RCC 7860 (cell line): Measurements from ENCODE around the gene PCDHB10.
"Not testable (repeated sequence)": the region's sequence is repeated elsewhere in the genome, so short reads cannot be mapped to it uniquely, and the experiment has no call there.

ENCODE experiments used
- DNase-seq: peaks from one replicate; pipeline ENCODE4 v3.0.0-alpha.2; 2015; ENCODE audit warnings: low spot score
- FAIRE-seq: peaks from 2 replicates; lab custom pipeline; 2012; peaks lifted over from hg19 to GRCh38; lab: Jason Lieb, UNC

The PCDHB10 gene

DNA sequence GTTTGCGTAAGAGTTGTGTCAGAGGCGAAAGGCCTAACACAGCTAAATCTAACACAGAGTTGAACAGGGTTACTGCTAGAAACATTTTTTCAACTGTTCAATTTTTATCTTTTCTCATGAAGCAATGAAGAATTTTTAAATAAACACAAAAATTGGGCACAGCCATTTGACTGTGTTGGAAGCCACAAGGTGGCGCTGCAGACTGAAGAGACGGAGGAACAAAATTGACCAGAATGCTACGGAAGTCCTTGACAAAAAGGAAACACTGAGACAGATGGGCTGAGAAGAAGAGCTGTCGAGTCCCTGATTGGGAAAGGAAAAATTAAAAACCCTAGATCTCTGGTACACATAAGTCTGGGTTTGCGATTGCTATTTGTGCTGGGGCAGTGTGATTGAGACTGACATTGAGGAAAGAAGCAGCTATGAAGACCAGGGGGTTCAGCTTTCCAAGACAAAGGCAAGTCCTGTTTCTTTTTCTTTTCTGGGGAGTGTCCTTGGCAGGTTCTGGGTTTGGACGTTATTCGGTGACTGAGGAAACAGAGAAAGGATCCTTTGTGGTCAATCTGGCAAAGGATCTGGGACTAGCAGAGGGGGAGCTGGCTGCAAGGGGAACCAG lies 5.1 kb upstream of the PCDHB10 start, which contains the start of gene PCDHB9:
PCDHB9 (plus strand) TSS at position 265 of the 616 bp plus-strand sequence; CDS start at position 423, 158 bp downstream.
- no peak for DNase-seq

DNA sequence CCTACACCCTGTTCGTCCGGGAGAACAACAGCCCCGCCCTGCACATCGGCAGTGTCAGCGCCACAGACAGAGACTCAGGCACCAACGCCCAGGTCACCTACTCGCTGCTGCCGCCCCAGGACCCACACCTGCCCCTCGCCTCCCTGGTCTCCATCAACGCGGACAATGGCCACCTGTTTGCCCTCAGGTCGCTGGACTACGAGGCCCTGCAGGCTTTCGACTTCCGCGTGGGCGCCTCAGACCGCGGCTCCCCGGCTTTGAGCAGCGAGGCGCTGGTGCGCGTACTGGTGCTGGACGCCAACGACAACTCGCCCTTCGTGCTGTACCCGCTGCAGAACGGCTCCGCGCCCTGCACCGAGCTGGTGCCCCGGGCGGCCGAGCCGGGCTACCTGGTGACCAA lies 3.5 kb upstream of the PCDHB10 start:
- FAIRE-seq, DNase-seq: not testable (repeated sequence)

More for the DNA sequence above, 5.1 kb upstream of the PCDHB10 start, which contains the start of gene PCDHB9:
- no peak for FAIRE-seq

GRCh38 chr5:141189131-141189530 lies 3.0 kb upstream of the PCDHB10 start:
- not testable (repeated sequence) for FAIRE-seq, DNase-seq

DNA sequence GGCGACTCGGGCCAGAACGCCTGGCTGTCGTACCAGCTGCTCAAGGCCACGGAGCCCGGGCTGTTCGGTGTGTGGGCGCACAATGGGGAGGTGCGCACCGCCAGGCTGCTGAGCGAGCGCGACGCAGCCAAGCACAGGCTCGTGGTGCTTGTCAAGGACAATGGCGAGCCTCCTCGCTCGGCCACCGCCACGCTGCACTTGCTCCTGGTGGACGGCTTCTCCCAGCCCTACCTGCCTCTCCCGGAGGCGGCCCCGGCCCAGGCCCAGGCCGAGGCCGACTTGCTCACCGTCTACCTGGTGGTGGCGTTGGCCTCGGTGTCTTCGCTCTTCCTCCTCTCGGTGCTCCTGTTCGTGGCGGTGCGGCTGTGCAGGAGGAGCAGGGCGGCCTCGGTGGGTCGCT lies 2.2 kb downstream of the PCDHB10 start:
- FAIRE-seq, DNase-seq: not testable (repeated sequence)

- DNase-seq (no peak), FAIRE-seq (no peak)
These were observed 4.2 kb downstream of the PCDHB10 start for GRCh38 chr5:141196363-141196762.

GRCh38 chr5:141199359-141200235 lies 7.4 kb downstream of the PCDHB10 start, which contains the start of gene PCDHB11:
Gene PCDHB11, plus strand, starts transcription at chr5:141199627. Its CDS starts 148 bp downstream, at chr5:141199775.
- no peak for FAIRE-seq

DNA sequence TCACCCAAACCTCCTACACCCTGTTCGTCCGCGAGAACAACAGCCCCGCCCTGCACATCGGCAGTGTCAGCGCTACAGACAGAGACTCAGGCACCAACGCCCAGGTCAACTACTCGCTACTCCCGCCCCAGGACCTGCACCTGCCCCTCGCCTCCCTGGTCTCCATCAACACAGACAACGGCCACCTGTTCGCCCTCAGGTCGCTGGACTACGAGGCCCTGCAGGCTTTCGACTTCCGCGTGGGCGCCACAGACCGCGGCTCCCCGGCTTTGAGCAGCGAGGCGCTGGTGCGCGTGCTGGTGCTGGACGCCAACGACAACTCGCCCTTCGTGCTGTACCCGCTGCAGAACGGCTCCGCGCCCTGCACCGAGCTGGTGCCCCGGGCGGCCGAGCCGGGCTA lies 9.0 kb downstream of the PCDHB10 start:
- DNase-seq, FAIRE-seq: not testable (repeated sequence)

More at GRCh38 chr5:141199359-141200235, 7.4 kb downstream of the PCDHB10 start, which contains the start of gene PCDHB11:
- no peak for DNase-seq

DNA sequence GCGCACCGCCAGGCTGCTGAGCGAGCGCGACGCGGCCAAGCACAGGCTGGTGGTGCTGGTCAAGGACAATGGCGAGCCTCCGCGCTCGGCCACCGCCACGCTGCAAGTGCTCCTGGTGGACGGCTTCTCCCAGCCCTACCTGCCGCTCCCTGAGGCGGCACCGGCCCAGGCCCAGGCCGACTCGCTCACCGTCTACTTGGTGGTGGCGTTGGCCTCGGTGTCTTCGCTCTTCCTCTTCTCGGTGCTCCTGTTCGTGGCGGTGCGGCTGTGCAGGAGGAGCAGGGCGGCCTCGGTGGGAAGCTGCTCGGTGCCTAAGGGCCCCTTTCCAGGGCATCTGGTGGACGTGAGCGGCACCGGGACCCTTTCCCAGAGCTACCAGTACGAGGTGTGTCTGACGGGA lies 9.5 kb downstream of the PCDHB10 start:
- DNase-seq, FAIRE-seq: not testable (repeated sequence)

GRCh38 chr5:141208478-141208877 lies 16.3 kb downstream of the PCDHB10 start, which contains the start of gene PCDHB12:
Gene PCDHB12, plus strand, starts transcription at chr5:141208719. Its CDS starts 189 bp downstream, at chr5:141208908.
- FAIRE-seq (no peak), DNase-seq (no peak)

- DNase-seq, FAIRE-seq: not testable (repeated sequence)
These were observed 18.1 kb downstream of the PCDHB10 start for GRCh38 chr5:141210281-141210680.

DNA sequence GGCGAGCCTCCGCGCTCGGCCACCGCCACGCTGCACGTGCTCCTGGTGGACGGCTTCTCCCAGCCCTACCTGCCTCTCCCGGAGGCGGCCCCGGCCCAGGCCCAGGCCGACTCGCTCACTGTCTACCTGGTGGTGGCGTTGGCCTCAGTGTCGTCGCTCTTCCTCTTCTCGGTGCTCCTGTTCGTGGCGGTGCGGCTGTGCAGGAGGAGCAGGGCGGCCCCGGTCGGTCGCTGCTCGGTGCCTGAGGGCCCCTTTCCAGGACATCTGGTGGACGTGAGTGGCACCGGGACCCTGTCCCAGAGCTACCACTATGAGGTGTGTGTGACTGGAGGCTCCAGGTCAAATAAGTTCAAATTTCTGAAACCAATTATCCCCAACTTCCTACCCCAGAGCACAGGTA lies 18.7 kb downstream of the PCDHB10 start:
- FAIRE-seq, DNase-seq: not testable (repeated sequence)

DNA sequence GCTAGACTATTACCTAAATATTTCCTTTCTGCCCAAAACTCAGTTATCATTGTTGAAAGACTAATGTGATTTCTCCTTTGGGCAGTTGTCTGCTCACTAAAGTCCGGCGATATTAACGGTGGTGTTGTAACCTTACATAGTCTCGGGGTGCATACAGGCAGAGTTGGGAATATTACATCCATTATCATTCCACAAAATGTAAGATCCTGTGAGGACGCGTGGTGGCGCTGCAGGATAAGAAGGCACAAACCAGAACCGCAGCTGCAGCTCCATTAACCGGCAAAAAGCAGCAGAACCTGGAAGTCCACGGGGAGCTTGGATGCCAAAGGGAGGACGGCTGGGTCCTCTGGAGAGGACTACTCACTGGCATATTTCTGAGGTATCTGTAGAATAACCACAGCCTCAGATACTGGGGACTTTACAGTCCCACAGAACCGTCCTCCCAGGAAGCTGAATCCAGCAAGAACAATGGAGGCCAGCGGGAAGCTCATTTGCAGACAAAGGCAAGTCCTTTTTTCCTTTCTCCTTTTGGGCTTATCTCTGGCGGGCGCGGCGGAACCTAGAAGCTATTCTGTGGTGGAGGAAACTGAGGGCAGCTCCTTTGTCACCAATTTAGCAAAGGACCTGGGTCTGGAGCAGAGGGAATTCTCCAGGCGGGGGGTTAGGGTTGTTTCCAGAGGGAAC lies 21.6 kb downstream of the PCDHB10 start, which contains the start of gene PCDHB13:
PCDHB13 (plus strand) TSS at position 264 of the 684 bp plus-strand sequence; CDS start at position 469, 205 bp downstream.
- FAIRE-seq, DNase-seq: not testable (repeated sequence)

DNA sequence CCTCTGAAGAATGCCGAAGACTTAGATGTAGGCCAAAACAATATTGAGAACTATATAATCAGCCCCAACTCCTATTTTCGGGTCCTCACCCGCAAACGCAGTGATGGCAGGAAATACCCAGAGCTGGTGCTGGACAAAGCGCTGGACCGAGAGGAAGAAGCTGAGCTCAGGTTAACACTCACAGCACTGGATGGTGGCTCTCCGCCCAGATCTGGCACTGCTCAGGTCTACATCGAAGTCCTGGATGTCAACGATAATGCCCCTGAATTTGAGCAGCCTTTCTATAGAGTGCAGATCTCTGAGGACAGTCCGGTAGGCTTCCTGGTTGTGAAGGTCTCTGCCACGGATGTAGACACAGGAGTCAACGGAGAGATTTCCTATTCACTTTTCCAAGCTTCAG lies 22.4 kb downstream of the PCDHB10 start:
- DNase-seq, FAIRE-seq: not testable (repeated sequence)

- FAIRE-seq, result not testable (repeated sequence)
These were observed 23.4 kb downstream of the PCDHB10 start for GRCh38 chr5:141215504-141215903.

DNA sequence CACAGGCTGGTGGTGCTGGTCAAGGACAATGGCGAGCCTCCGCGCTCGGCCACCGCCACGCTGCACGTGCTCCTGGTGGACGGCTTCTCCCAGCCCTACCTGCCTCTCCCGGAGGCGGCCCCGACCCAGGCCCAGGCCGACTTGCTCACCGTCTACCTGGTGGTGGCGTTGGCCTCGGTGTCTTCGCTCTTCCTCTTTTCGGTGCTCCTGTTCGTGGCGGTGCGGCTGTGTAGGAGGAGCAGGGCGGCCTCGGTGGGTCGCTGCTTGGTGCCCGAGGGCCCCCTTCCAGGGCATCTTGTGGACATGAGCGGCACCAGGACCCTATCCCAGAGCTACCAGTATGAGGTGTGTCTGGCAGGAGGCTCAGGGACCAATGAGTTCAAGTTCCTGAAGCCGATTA lies 23.9 kb downstream of the PCDHB10 start:
- DNase-seq, FAIRE-seq: not testable (repeated sequence)

More at GRCh38 chr5:141215504-141215903, 23.4 kb downstream of the PCDHB10 start:
- not testable (repeated sequence) for DNase-seq

DNA sequence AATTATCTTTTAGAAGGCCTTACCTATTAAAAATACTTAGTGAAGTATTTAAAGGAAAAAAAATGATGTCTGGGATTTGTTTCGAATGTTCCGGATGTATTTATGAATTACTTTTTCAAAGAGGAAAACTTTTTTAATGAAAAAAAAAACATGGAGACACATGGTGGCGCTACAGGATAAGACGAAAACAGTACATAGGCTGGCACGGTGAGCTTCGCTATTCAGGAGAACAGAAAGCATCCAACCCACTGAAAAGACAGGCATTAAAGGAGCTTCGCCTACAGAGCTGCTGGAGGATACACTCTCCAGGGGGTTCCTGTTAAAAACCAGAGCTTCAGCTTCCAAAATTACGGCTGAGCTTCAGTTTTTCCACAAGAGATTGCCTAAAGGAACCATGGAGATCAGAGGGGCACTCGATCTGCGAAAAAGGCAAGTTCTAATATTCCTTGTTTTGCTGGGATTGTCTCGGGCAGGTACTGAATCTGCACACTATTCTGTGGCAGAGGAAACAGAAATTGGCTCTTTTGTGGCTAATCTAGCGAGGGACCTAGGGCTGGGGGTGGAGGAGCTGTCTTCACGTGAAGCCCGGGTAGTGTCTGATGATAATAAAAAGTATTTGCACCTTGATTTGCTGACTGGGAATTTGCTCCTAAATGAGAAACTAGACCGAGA lies 31.1 kb downstream of the PCDHB10 start, which contains the start of gene PCDHB14:
PCDHB14 (plus strand) TSS at position 232 of the 672 bp plus-strand sequence; CDS start at position 395, 163 bp downstream.
- peak; percentile 18 for FAIRE-seq

GRCh38 chr5:141224844-141225243 lies 32.7 kb downstream of the PCDHB10 start:
- DNase-seq, FAIRE-seq: not testable (repeated sequence)

More for the DNA sequence above, 31.1 kb downstream of the PCDHB10 start, which contains the start of gene PCDHB14:
- DNase-seq, result peak; percentile 23

GRCh38 chr5:141225421-141225820 lies 33.3 kb downstream of the PCDHB10 start:
- DNase-seq, FAIRE-seq: not testable (repeated sequence)

- FAIRE-seq, result no peak
These were observed 42.0 kb downstream of the PCDHB10 start for GRCh38 chr5:141234109-141234667.

More at GRCh38 chr5:141234109-141234667, 42.0 kb downstream of the PCDHB10 start:
- no peak for DNase-seq
